Bronchial epithelial cell (primary cell): ENCODE results near the gene RAPGEF4. TPM values are rescaled to one million over a fixed set of nuclear protein-coding genes. Genes with fewer than 3 reads are reported as not detected.

ENCODE experiments used
- DNase-seq: peaks from one replicate; pipeline ENCODE4 v3.0.0-alpha.2; 2010; ENCODE audit warnings: low read depth
- FAIRE-seq: peaks from 2 replicates; lab custom pipeline; 2011; peaks lifted over from hg19 to GRCh38; lab: Jason Lieb, UNC
- H3K27me3 ChIP-seq: 2 replicates; pipeline ENCODE4 v1.5.1; 2011; ENCODE audit warnings: low read length; ENCODE audit not compliant: control insufficient read depth, insufficient read depth
- H3K36me3 ChIP-seq: 2 replicates; pipeline ENCODE4 v1.5.1; 2011; ENCODE audit warnings: low read length; ENCODE audit not compliant: control insufficient read depth, insufficient read depth
- H3K4me3 ChIP-seq: 2 replicates; pipeline ENCODE4 v1.5.1; 2011; ENCODE audit warnings: mild to moderate bottlenecking, low read depth, low read length, control low read depth
- CTCF ChIP-seq: IDR thresholded peaks from 2 replicates; pipeline ENCODE4 v1.5.1; 2011; ENCODE audit warnings: mild to moderate bottlenecking, moderate library complexity, low read length, control low read depth, inconsistent platforms; ENCODE audit not compliant: insufficient read depth, severe bottlenecking
- total RNA-seq: library from RNA; depleted of rRNA; stranded (reverse); fragments of >200 nt; gene quantifications from 2 replicates; pipeline ENCODE4 v1.2.1, GENCODE V29; 2014

Gene RAPGEF4
- total RNA-seq, 1 donor from 2014 or later, result 0.26 TPM

DNA sequence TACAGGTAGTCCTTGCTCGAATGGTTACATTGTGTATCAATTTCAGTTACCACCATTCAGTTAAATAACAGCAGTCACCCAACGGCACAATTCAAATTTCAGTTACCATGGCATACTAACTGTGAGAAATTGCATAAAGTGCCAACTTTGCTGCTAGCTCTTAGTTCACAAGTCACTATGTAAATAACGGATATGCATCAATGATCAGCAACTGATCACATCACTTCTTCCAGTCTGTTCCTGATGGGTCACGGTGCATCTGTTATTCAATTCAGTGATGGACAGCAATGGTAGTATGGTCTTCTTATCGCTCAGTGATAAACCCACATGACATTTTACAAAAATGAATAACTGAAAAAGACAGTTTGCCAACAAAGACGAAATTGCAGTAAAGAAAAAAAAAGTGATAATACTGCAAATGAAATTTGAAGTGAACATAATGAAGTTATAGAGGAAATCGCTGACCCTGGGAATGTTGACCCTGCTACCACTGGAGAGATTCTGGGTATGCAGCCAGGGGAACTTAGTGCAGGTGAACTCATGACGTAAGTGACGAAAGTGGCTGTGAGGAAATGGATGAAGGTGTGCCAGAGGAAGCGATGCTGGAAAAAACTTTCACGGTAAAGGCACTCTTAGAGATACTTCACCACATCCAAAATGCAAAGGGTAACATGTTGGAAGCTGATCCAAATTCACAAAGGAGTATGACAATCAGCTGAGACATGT lies 25.9 kb upstream of the RAPGEF4 start:
- no peaks in the 10 kb centered on the region for H3K36me3 ChIP-seq
- no peaks in the 10 kb centered on the region for H3K27me3 ChIP-seq
- FAIRE-seq (no peak), DNase-seq (no peak)
- TF ChIP-seq CTCF, result no peak
- H3K4me3 ChIP-seq, result no peak overlapping the region

- no peak for FAIRE-seq
- DNase-seq, result peak; percentile 94
- Histone ChIP-seq H3K27me3 (no peaks in the 10 kb centered on the region), H3K36me3 (no peaks in the 10 kb centered on the region), H3K4me3 (no peak overlapping the region)
- peak; percentile 60 for TF ChIP-seq CTCF
Measured at GRCh38 chr2:172710584-172711047, 25.0 kb upstream of the RAPGEF4 start.

DNA sequence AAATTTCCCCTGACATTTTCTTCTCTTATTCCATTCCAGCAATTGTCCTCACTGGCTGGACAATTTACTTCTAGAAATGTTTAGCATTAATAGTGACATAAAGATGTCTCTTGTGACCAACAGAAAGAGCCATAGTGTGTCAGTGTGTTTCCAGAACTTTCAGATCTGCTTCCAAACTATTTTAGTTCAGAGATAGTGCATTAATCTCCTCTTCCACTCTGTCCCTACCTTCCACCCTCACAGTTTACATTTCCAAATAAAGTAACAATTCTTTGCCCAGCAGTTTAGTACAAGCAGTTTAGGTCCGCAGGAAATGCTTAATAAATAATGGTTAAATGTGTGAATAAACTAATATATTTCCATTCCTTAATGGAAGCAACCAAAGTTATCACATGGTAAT lies 24.5 kb upstream of the RAPGEF4 start:
- Histone ChIP-seq H3K36me3 (no peaks in the 10 kb centered on the region), H3K27me3 (no peaks in the 10 kb centered on the region), H3K4me3 (no peak overlapping the region)
- FAIRE-seq (no peak), DNase-seq (no peak)
- TF ChIP-seq CTCF, result no peak

- Histone ChIP-seq H3K4me3 (no peak overlapping the region), H3K36me3 (no peaks in the 10 kb centered on the region), H3K27me3 (no peaks in the 10 kb centered on the region)
- no peak for DNase-seq
- no peak for TF ChIP-seq CTCF
- FAIRE-seq, result no peak
Measured at GRCh38 chr2:172712251-172712650, 23.4 kb upstream of the RAPGEF4 start.

GRCh38 chr2:172713365-172713875 lies 22.2 kb upstream of the RAPGEF4 start:
- Histone ChIP-seq H3K36me3 (no peaks in the 10 kb centered on the region), H3K4me3 (no peak overlapping the region), H3K27me3 (no peaks in the 10 kb centered on the region)
- DNase-seq (no peak), FAIRE-seq (no peak)
- no peak for TF ChIP-seq CTCF

GRCh38 chr2:172722481-172722880 lies 13.2 kb upstream of the RAPGEF4 start:
- peak; percentile 59 for DNase-seq
- no peaks in the 10 kb centered on the region for H3K36me3 ChIP-seq
- no peak for TF ChIP-seq CTCF
- FAIRE-seq, result no peak
- no peaks in the 10 kb centered on the region for H3K27me3 ChIP-seq
- no peak overlapping the region for H3K4me3 ChIP-seq
